ENCODE results near the gene HTR2B. TPM values are rescaled to one million over a fixed set of nuclear protein-coding genes. Genes with fewer than 3 reads are reported as not detected.

HTR2B gene
- polyA plus RNA-seq, 4 donors: 0.64 to 0.98 TPM; not detected in 2

DNA sequence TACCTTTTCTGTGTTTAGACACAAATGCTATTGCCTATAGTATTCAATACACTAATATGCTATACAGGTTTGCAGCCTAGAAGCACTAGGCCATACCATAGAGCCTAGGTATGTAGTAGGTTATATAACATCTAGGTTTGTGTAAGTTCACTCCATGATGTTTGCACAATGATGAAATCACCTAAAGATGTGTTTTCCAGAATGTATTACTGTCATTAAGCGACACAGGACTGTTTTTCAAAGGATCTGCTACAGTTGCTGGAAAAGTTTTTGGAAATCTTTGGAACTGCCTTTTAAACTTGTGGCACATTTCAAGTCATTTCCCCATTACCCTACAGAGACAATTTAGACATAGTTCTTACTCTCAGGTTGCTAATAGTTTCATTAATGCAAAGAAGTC is 58.9 kb downstream of the HTR2B start:
- Histone ChIP-seq H3K36me3 (ENCODE audit: control insufficient read depth in 3 of 3, insufficient read depth in 2 of 3, low read depth in 1 of 3, low read length in 3 of 3) (peaks cover 7 to 20% (median 16%) of the 10 kb centered on the region in 3 donors), H3K9me3 (ENCODE audit: control insufficient read depth in 2 of 2, insufficient read depth in 1 of 2, low read depth in 1 of 2, low read length in 1 of 2) (no peaks in the 10 kb centered on the region), H3K4me3 (ENCODE audit: low read depth in 1 of 3, low read length in 3 of 3) (no peak overlapping the region), H3K27me3 (ENCODE audit: control insufficient read depth in 3 of 3, insufficient read depth in 3 of 3, low read length in 3 of 3) (no peaks in the 10 kb centered on the region), H3K27ac (ENCODE audit: low read depth in 1 of 3, low read length in 2 of 3) (no peak overlapping the region), H3K4me1 (ENCODE audit: control insufficient read depth in 3 of 3, insufficient read depth in 2 of 3, low read depth in 1 of 3, low read length in 2 of 3) (peaks cover 0 to 7% (median 0%) of the 10 kb centered on the region in 3 donors)
- no peak for DNase-seq
- 94 to 100% (median 95%) methylated on average over 1 of the region's 1 CpG for WGBS, 3 donors
- FAIRE-seq: no peak

DNA sequence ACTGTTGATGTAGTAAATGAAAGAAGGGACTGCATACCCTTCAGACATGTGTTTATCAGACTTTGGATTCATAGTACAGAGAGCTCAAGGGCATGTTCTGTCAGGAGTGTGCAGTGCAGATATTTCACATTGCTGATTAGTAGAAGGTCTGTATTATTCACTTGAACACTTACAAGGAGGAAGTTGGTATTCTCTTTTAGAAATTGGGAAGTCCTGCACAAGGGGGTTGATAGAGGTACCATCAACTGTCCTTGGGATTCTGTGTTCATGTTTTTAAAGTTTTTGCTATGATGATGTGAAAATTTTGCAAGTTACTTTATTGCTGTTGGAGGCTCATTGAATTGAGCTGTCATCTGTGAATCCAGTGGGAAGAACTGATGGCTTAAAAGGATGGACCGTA is 61.5 kb downstream of the HTR2B start:
- no peaks in the 10 kb centered on the region for H3K9me3 ChIP-seq (ENCODE audit: control insufficient read depth in 2 of 2, insufficient read depth in 1 of 2, low read depth in 1 of 2, low read length in 1 of 2)
- H3K27me3 ChIP-seq (ENCODE audit: control insufficient read depth in 3 of 3, insufficient read depth in 3 of 3, low read length in 3 of 3): no peaks in the 10 kb centered on the region
- H3K36me3 ChIP-seq (ENCODE audit: control insufficient read depth in 3 of 3, insufficient read depth in 2 of 3, low read depth in 1 of 3, low read length in 3 of 3): peaks cover 5 to 20% (median 13%) of the 10 kb centered on the region in 3 donors
- no peak overlapping the region for H3K4me3 ChIP-seq (ENCODE audit: low read depth in 1 of 3, low read length in 3 of 3)
- DNase-seq (no peak), FAIRE-seq (no peak)
- peaks cover 4 to 10% (median 9%) of the 10 kb centered on the region in 3 donors for H3K4me1 ChIP-seq (ENCODE audit: control insufficient read depth in 3 of 3, insufficient read depth in 2 of 3, low read depth in 1 of 3, low read length in 2 of 3)
- WGBS, 3 donors: 96 to 98% (median 98%) methylated on average over 1 of the region's 1 CpG
- no peak overlapping the region for H3K27ac ChIP-seq (ENCODE audit: low read depth in 1 of 3, low read length in 2 of 3)

DNA sequence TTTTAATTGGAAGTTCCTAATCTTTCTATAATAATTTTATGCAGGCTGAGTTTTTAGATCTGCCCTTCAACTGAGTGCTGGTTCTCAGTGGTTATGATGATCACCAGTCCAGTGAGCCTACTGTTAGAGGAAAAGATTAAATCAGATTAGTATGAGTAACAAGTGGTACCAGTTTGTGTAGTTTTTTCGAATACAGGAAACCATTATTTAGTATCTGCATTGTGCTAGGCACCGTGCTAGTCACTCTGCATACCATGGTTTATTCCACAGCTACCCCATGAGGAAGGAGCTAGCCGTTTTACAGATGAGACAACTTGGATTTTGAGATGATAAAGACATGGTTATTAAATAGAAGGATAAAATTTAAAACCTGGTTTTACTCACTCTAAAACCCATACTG is 62.1 kb downstream of the HTR2B start:
- Histone ChIP-seq H3K9me3 (ENCODE audit: control insufficient read depth in 2 of 2, insufficient read depth in 1 of 2, low read depth in 1 of 2, low read length in 1 of 2) (no peaks in the 10 kb centered on the region), H3K4me1 (ENCODE audit: control insufficient read depth in 3 of 3, insufficient read depth in 2 of 3, low read depth in 1 of 3, low read length in 2 of 3) (peaks cover 6 to 15% (median 10%) of the 10 kb centered on the region in 3 donors), H3K4me3 (ENCODE audit: low read depth in 1 of 3, low read length in 3 of 3) (no peak overlapping the region), H3K36me3 (ENCODE audit: control insufficient read depth in 3 of 3, insufficient read depth in 2 of 3, low read depth in 1 of 3, low read length in 3 of 3) (peaks cover 5 to 19% (median 10%) of the 10 kb centered on the region in 3 donors), H3K27ac (ENCODE audit: low read depth in 1 of 3, low read length in 2 of 3) (no peak overlapping the region), H3K27me3 (ENCODE audit: control insufficient read depth in 3 of 3, insufficient read depth in 3 of 3, low read length in 3 of 3) (no peaks in the 10 kb centered on the region)
- DNase-seq (no peak), FAIRE-seq (no peak)
- WGBS, 3 donors: 77 to 88% (median 87%) methylated on average over 3 of the region's 3 CpGs

DNA sequence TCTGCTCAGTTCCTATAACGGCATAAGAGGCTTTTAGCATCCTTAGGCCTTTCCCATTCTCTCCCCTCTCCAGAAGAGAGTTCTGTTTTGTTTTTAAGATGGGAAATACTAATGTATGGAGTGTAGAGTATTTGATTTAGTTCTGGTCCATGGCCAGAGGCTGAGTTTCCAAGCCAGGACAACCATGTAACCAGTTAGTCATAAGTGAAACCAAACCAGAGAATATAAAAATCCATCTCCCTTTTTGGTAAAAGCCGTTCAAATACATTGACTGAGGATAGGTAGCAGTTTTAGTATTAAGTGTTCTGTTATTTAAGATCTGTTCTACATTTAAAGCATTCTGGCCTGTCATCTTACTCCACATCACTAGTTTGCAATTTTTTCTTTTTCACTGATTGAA is 65.1 kb downstream of the HTR2B start:
- Histone ChIP-seq H3K27me3 (ENCODE audit: control insufficient read depth in 3 of 3, insufficient read depth in 3 of 3, low read length in 3 of 3) (no peaks in the 10 kb centered on the region), H3K4me3 (ENCODE audit: low read depth in 1 of 3, low read length in 3 of 3) (no peak overlapping the region), H3K9me3 (ENCODE audit: control insufficient read depth in 2 of 2, insufficient read depth in 1 of 2, low read depth in 1 of 2, low read length in 1 of 2) (no peaks in the 10 kb centered on the region), H3K36me3 (ENCODE audit: control insufficient read depth in 3 of 3, insufficient read depth in 2 of 3, low read depth in 1 of 3, low read length in 3 of 3) (peaks cover 5 to 10% (median 7%) of the 10 kb centered on the region in 3 donors), H3K27ac (ENCODE audit: low read depth in 1 of 3, low read length in 2 of 3) (no peak overlapping the region), H3K4me1 (ENCODE audit: control insufficient read depth in 3 of 3, insufficient read depth in 2 of 3, low read depth in 1 of 3, low read length in 2 of 3) (peaks cover 6 to 15% (median 10%) of the 10 kb centered on the region in 3 donors)
- DNase-seq (no peak), FAIRE-seq (no peak)
- 79 to 94% (median 91%) methylated on average over 2 of the region's 2 CpGs for WGBS, 3 donors

DNA sequence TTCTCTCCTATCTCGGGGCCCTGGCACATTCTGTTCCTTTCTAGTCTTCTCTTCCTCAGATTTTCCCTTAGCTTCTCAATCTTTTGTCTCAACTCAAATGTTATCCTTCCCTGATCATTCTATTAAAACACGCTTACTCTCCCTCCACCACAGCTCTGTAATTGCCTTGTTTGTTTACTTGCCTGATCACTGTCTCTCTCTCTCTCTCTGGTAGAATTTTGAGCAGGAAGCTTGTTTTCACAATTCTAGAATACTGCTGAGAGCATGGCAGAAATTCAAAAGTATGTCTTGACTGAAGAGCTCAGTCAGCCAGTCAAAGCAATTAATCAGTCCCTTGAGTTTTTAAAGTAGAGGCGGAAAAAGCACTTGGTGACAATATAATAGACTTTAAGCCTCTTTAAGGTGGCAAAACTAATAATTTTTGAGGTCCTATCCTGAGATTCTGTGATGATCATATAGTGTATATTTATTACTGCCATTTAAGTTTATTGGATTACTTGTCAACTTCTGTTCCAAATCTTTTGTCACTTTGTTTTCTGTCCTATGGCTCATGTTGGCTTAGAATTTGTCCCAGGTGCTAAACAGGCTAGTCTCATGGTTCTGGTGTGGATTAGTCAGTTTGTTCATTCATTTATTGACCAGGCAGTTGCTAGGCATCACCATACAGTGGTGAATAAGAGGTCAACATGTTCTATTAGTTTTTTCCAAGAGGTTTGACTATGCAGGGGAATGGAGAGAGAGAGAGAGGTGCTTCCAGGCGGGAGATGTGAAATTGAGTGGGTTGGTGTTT is 65.9 kb downstream of the HTR2B start:
- Histone ChIP-seq H3K27me3 (ENCODE audit: control insufficient read depth in 3 of 3, insufficient read depth in 3 of 3, low read length in 3 of 3) (no peaks in the 10 kb centered on the region), H3K27ac (ENCODE audit: low read depth in 1 of 3, low read length in 2 of 3) (no peak overlapping the region), H3K9me3 (ENCODE audit: control insufficient read depth in 2 of 2, insufficient read depth in 1 of 2, low read depth in 1 of 2, low read length in 1 of 2) (no peaks in the 10 kb centered on the region), H3K36me3 (ENCODE audit: control insufficient read depth in 3 of 3, insufficient read depth in 2 of 3, low read depth in 1 of 3, low read length in 3 of 3) (peaks cover 2 to 7% (median 7%) of the 10 kb centered on the region in 3 donors), H3K4me1 (ENCODE audit: control insufficient read depth in 3 of 3, insufficient read depth in 2 of 3, low read depth in 1 of 3, low read length in 2 of 3) (peaks cover 6 to 15% (median 10%) of the 10 kb centered on the region in 3 donors), H3K4me3 (ENCODE audit: low read depth in 1 of 3, low read length in 3 of 3) (peak overlapping the region in 1 of 3 donors; percentile 100)
- DNase-seq: peak in 1 of 2 donors; percentile 40
- FAIRE-seq: no peak
- WGBS, 3 donors: 73 to 79% (median 75%) methylated on average over 4 of the region's 4 CpGs

Other genes starting within 250 kb of the HTR2B start
- gene GPR55, start 199.8 kb downstream of the HTR2B start, polyA plus RNA-seq: 1 to 10 TPM in 1 of 4 donors, under 1 TPM in 3; 0.22 to 1.6 (median 0.56) TPM
- not detected for gene SPATA3, start 128.9 kb downstream of the HTR2B start, polyA plus RNA-seq
- gene C2orf72, start 87.5 kb downstream of the HTR2B start, polyA plus RNA-seq: 10 to 100 TPM in 2 of 4 donors, 1 to 10 TPM in 2; 6.5 to 69.4 (median 12.5) TPM
- gene PSMD1, start 68.2 kb downstream of the HTR2B start, polyA plus RNA-seq: 10 to 100 TPM; 45.8 to 75.1 (median 59.5) TPM
- gene ARMC9, start 73.6 kb upstream of the HTR2B start, polyA plus RNA-seq: 10 to 100 TPM in 1 of 4 donors, 1 to 10 TPM in 2, under 1 TPM in 1; 0.67 to 10.6 (median 3.5) TPM

All from small intestine (tissue), 7 donors.